HepG2 (cell line): ENCODE measurements around the gene TRIM15.

Experiments
- ATM ChIP-seq: fragments of 450-650 bp; IDR thresholded peaks from 2 replicates; pipeline ENCODE4 v1.7.1; 2017; ENCODE audit warnings: mild to moderate bottlenecking, borderline replicate concordance
- STAT5B ChIP-seq: sonication (generic); formaldehyde crosslinking; IDR thresholded peaks from 2 replicates; pipeline ENCODE4 v1.4.0; 2020; ENCODE audit warnings: missing genetic modification reagents
- ZNF232 ChIP-seq: sonication (generic); formaldehyde crosslinking; IDR thresholded peaks from 2 replicates; pipeline ENCODE4 v1.4.0; 2020; ENCODE audit warnings: missing genetic modification reagents, borderline replicate concordance

GRCh38 chr6:30135757-30136156 is 27.6 kb upstream of the TRIM15 start, which contains the start of gene TRIM40:
- TF ChIP-seq ZNF232 (no peak), STAT5B (CRISPR knock-in tag) (no peak), ATM (no peak)
